Lung (tissue), 12 donors: ENCODE data around the gene DUSP21. TPM values are rescaled to one million over a fixed set of nuclear protein-coding genes. Genes with fewer than 3 reads are reported as not detected.
"Not testable (repeated sequence)": the region's sequence is repeated elsewhere in the genome, so short reads cannot be mapped to it uniquely, and the experiment has no call there.

Experiments
- ATAC-seq: fragments of 200-7000 bp; cut with Tn5 transposase; one replicate; pipeline ENCODE4 v1.9.1; 2020; ENCODE audit warnings: moderate number of reproducible peaks; ENCODE audit not compliant: insufficient read depth, low FRiP score
- DNase-seq, 3 donors: peaks; one replicate each; pipeline ENCODE4 v3.0.0-alpha.2; 2013 to 2017
- H3K27ac ChIP-seq, 2 donors: one replicate each; pipeline ENCODE4 v1.5.1; 2013; ENCODE audit warnings: mild to moderate bottlenecking in 2 of 2, moderate library complexity in 2 of 2, control low read depth in 1 of 2, inconsistent platforms in 1 of 2, low read depth in 1 of 2, low read length in 1 of 2
- H3K27me3 ChIP-seq, 3 donors: one replicate each; pipeline ENCODE4 v1.5.1; 2013; ENCODE audit warnings: low read length in 2 of 3; ENCODE audit not compliant: control insufficient read depth in 3 of 3, insufficient read depth in 3 of 3
- H3K36me3 ChIP-seq, 4 donors: one replicate each; pipeline ENCODE4 v1.5.1; 2013; ENCODE audit warnings: low read length in 4 of 4, mild to moderate bottlenecking in 1 of 4, moderate library complexity in 1 of 4; ENCODE audit not compliant: control insufficient read depth in 4 of 4, insufficient read depth in 4 of 4
- H3K4me1 ChIP-seq, 5 donors: one replicate each; pipeline ENCODE4 v1.5.1; 2013; ENCODE audit warnings: low read length in 5 of 5, mild to moderate bottlenecking in 2 of 5, moderate library complexity in 1 of 5; ENCODE audit not compliant: control insufficient read depth in 5 of 5, insufficient read depth in 5 of 5
- H3K4me3 ChIP-seq: one replicate; pipeline ENCODE4 v1.5.1; 2013; ENCODE audit warnings: mild to moderate bottlenecking, control low read depth, moderate library complexity
- H3K9ac ChIP-seq, 2 donors: one replicate each; pipeline ENCODE4 v1.5.1; 2013; ENCODE audit warnings: low read length in 2 of 2, control low read depth in 1 of 2; ENCODE audit not compliant: insufficient read depth in 1 of 2
- H3K9me3 ChIP-seq, 4 donors: one replicate each; pipeline ENCODE4 v1.5.1; 2013; ENCODE audit warnings: low read length in 3 of 4, mild to moderate bottlenecking in 1 of 4, moderate library complexity in 1 of 4; ENCODE audit not compliant: control insufficient read depth in 4 of 4, insufficient read depth in 3 of 4
- CTCF ChIP-seq: IDR thresholded peaks from 2 replicates; pipeline ENCODE4 v1.5.1; 2012; ENCODE audit warnings: mild to moderate bottlenecking; ENCODE audit errors: control extremely low read depth, extremely low read depth
- WGBS, 2 donors: extraction: QIAGEN DNeasy Blood & Tissue Kit; methylation state at CpG; one replicate each; pipeline ENCODE4 v1.1.7; 2013; 5-methylcytosine and 5-hydroxymethylcytosine counted together
- polyA plus RNA-seq, 2 donors: library from polyadenylated mRNA; stranded (reverse); fragments of 200-250 nt; gene quantifications; one replicate each; pipeline ENCODE4 v1.2.1, GENCODE V29; 2013
- total RNA-seq, 2 donors: library from RNA; depleted of rRNA in 1 of 2; stranded (reverse); fragments of >200 nt in 1 of 2; gene quantifications; one replicate each; pipeline ENCODE4 v1.2.1, GENCODE V29; 2014 to 2021
- donor health status: control.
- donor health status: control.
- donor health status: Bipolar disorder and iron deficiency.
- donor health status: healthy.
- donor health status: DM: yes; HTN: yes; CAD: no.

DUSP21 gene
- total and polyA plus RNA-seq, 4 donors = not detected

GRCh38 chrX:44884944-44885343, 41.1 kb downstream of the DUSP21 start:
- Histone ChIP-seq H3K27me3 (no peaks in the 10 kb centered on the region), H3K9me3 (no peaks in the 10 kb centered on the region), H3K4me1 (peaks cover 0 to 7% (median 0%) of the 10 kb centered on the region in 5 donors), H3K36me3 (no peaks in the 10 kb centered on the region), H3K9ac (no peak overlapping the region), H3K4me3 (no peak overlapping the region), H3K27ac (no peak overlapping the region)
- ATAC-seq (no peak), DNase-seq (no peak)
- 58 to 67% methylated on average over 4 of the region's 4 CpGs for WGBS, 2 donors
- TF ChIP-seq CTCF = no peak

- H3K27me3 ChIP-seq = no peaks in the 10 kb centered on the region
- no peak overlapping the region for H3K9ac ChIP-seq
- ATAC-seq (no peak), DNase-seq (no peak)
- H3K4me3 ChIP-seq = no peak overlapping the region
- WGBS, 2 donors = 21 to 50% methylated on average over 1 of the region's 1 CpG
- no peak overlapping the region for H3K27ac ChIP-seq
- peaks cover 0 to 3% (median 0%) of the 10 kb centered on the region in 5 donors for H3K4me1 ChIP-seq
- no peaks in the 10 kb centered on the region for H3K9me3 ChIP-seq
- TF ChIP-seq CTCF = no peak
- H3K36me3 ChIP-seq = no peaks in the 10 kb centered on the region
Observed at GRCh38 chrX:44889824-44890223, 46.0 kb downstream of the DUSP21 start.

- no peak overlapping the region for H3K9ac ChIP-seq
- TF ChIP-seq CTCF = no peak
- no peak overlapping the region for H3K27ac ChIP-seq
- 20 to 35% methylated on average over 3 of the region's 3 CpGs for WGBS, 2 donors
- ATAC-seq (no peak), DNase-seq (peak in 1 of 3 donors; percentile 14)
- no peaks in the 10 kb centered on the region for H3K36me3 ChIP-seq
- no peak overlapping the region for H3K4me3 ChIP-seq
- no peaks in the 10 kb centered on the region for H3K4me1 ChIP-seq
- no peaks in the 10 kb centered on the region for H3K27me3 ChIP-seq
- H3K9me3 ChIP-seq = no peaks in the 10 kb centered on the region
Observed at GRCh38 chrX:44890247-44890646, 46.4 kb downstream of the DUSP21 start.

GRCh38 chrX:44890687-44891086, 46.9 kb downstream of the DUSP21 start:
- WGBS, 2 donors = 52 to 75% methylated on average over 9 to 10 of the region's 10 CpGs
- DNase-seq, H3K27me3 ChIP-seq, H3K27ac ChIP-seq, ATAC-seq, H3K9me3 ChIP-seq, H3K36me3 ChIP-seq, H3K4me1 ChIP-seq, H3K4me3 ChIP-seq, H3K9ac ChIP-seq: not testable (repeated sequence)
